GM19193 (cell line): ENCODE data around the gene EDEM2.

Experiments
- POLR2A ChIP-seq: IDR thresholded peaks from 4 replicates; pipeline ENCODE4 v1.6.1; 2011; ENCODE audit not compliant: insufficient read depth, insufficient read length; ENCODE audit errors: extremely low read depth

EDEM2 gene

GRCh38 chr20:35101620-35102019 lies 45.5 kb downstream of the EDEM2 start:
- no peak for TF ChIP-seq POLR2A

GRCh38 chr20:35093267-35093884 lies 53.8 kb downstream of the EDEM2 start:
- TF ChIP-seq POLR2A: no peak

- TF ChIP-seq POLR2A: peak; percentile 90
These were observed 54.4 kb downstream of the EDEM2 start, which contains the start of gene TRPC4AP for GRCh38 chr20:35092524-35093266. TSS of gene TRPC4AP (minus strand) at chr20:35092807. CDS start at chr20:35092781, 26 bp downstream.

- TF ChIP-seq POLR2A: no peak
These were observed 55.2 kb downstream of the EDEM2 start for GRCh38 chr20:35091816-35092523.

- no peak for TF ChIP-seq POLR2A
These were observed 58.6 kb downstream of the EDEM2 start for GRCh38 chr20:35088231-35089145.

- TF ChIP-seq POLR2A: no peak
These were observed 59.3 kb downstream of the EDEM2 start for GRCh38 chr20:35087791-35088190.

- TF ChIP-seq POLR2A: no peak
These were observed 59.8 kb downstream of the EDEM2 start for GRCh38 chr20:35087355-35087754.

DNA sequence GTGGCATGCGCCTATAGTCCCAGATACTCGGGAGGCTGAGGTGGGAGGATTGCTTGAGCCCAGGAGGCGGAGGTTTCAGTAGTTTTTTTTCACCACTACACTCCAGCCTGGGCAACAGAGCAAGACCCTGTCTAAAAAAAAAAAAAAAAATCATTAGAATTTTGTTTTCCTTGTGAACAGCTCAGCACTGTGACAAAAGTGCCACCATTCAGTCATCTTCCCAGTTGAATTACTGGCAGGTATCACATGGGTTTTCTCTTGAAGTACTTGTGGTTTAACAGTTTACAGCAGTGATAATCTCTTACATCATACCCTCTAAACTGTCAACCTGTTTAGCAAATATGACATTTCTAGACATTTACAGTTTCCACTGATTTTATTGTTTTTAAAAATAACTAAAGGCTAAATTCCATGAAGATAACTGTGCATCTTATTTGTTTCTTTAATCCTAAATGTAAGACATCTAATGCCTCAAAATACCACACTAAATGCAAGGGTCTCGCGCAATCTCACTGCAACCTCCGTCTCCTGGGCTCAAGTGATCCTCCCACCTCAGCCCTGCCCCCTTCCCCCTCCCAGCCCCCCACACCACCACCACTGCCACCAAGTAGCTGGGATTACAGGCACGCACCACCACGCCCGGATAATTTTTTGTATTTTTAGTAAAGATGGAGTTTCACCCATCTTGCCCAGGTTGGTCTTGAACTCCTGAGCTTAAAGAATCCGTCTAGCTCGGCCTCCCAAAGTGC lies 61.5 kb downstream of the EDEM2 start:
- TF ChIP-seq POLR2A: no peak

- no peak for TF ChIP-seq POLR2A
These were observed 62.1 kb downstream of the EDEM2 start for GRCh38 chr20:35084998-35085397.

- TF ChIP-seq POLR2A: no peak
These were observed 67.4 kb downstream of the EDEM2 start for GRCh38 chr20:35079472-35080347.

- no peak for TF ChIP-seq POLR2A
These were observed 69.3 kb downstream of the EDEM2 start for GRCh38 chr20:35077872-35078271.

DNA sequence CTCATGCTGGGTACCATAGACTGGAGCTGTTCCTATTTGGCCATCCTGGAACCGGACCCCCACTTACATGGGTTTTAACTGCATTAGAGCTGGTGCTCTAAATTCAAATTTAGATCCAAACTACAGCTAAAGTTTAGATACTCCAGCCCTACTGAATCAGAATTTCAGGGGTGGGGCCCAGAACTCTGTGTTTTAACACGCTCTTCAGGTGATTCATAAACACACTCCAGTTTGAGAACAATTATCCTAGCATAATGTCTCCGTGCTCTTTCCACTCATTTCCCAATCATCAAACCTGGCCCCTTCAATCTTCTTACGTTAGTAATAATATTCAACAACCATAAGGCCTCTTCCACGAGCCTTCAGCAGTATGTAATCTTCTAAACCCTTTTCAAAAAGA lies 69.8 kb downstream of the EDEM2 start:
- no peak for TF ChIP-seq POLR2A

- no peak for TF ChIP-seq POLR2A
These were observed 80.9 kb downstream of the EDEM2 start for GRCh38 chr20:35066194-35066593.
